NK-92 treated with Interleukin-12 subunit alpha and Interleukin-12 subunit beta, amount 100 ng/mL, for 24 hours (cell line): ENCODE measurements around the gene LRP1B.

Experiments
- DNase-seq: peaks from one replicate; lab custom pipeline; 2025; lab: John Stamatoyannopoulos, UW

LRP1B gene

DNA sequence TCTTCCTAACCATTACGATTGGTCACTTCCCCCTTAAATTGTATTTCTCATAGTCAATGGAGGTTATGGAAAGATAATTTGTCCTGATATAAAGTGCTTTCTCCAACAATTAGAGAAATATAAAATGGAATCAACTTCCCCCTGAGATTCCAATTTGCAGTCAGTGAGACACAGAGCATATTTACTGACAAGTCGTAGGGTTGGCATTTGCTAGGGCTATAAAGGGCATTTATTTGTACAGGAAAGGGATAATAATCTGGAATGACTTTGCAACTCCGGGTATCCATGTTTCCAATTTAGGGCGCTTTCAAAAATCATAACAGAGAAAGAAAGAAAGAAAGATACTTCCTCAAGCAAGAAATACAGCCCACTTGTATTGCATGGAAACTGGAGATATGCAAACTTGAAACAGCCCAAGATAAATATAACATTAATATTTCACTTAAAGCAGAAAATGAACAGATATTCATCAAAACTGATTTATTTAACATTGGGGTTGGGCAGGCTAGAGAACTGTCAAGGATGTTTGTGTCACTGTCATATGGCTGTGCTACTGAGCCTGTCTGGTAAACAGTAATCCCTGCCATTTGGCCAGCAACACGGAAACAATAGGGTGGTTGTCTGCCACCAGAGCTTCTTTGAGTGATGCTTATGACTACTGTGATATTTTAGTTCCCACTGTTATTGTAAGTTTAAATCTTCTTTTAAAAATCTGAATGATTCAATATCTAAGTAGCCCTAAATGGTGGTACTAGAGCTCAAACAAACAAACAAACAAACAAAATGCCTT lies 621.8 kb downstream of the LRP1B start:
- DNase-seq: no peak

DNA sequence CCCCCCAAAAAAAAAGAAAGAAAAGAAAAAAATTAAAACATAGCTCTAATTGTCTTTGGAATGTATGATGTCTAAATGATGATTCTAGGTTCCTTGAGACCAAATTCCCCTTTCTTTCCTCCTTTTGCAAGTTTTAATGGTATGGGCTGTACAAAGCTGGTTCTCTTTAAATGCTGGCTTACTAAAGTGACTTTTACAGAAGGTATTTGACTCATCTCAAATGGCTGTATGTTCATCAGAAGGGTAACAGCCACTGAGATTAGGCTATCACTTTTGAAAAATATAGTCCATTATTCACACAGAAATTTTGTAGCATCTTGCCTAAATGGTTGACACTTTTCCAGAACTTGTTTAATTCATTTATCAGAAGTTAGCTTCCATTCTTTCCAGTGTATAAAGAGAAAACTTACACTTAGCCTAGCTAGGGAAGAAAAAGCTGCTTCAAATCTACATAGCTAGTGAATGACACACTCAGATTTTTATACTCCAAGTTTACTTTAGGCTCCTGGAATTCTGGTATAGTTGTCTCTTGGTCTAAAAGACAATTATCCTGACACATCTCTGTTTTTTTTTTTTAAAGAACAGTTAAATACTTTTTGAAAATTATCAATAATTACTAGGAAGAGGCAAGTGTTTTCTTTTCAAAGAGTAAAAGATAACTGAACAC lies 622.6 kb downstream of the LRP1B start:
- no peak for DNase-seq

GRCh38 chr2:141506135-141506534 lies 624.7 kb downstream of the LRP1B start:
- no peak for DNase-seq

DNA sequence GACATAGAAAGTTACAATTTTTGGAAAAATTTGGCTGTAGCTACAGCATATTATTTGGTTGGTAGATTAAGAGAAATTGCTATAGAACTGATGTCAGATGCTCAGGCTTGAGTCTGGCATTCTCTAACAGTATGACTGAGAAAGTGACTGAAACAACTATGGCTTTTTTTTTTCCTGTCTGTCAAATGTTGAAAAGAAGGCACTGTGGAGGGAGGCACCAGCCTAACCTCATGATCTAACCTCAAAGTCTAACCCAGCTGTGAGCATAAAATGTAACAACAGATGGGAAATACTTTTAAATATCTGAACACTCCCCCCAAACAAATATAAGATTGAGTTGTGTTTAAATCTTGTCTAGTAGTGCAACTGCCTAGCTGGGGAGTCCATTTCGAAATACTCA lies 629.1 kb downstream of the LRP1B start:
- no peak for DNase-seq

DNA sequence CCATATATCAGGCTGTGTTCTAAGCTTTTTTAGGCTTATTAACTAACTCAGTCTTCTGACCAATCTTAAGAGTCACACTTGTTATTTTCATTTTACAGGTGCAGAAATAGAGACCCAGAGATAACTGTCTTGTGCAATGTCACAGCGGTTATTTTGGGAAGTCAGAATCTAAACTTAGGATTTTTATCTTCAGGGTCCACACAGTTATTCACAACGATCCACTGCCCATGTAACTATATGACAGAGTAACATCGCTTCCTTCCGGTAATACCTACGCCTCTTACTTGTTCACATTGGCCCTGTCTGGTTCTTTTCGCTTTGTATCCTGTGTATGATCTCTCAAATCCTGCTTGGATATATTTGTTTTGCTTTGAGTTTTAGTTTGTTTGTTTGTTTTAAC lies 631.7 kb downstream of the LRP1B start:
- no peak for DNase-seq

GRCh38 chr2:141498561-141498960 lies 632.3 kb downstream of the LRP1B start:
- no peak for DNase-seq

DNA sequence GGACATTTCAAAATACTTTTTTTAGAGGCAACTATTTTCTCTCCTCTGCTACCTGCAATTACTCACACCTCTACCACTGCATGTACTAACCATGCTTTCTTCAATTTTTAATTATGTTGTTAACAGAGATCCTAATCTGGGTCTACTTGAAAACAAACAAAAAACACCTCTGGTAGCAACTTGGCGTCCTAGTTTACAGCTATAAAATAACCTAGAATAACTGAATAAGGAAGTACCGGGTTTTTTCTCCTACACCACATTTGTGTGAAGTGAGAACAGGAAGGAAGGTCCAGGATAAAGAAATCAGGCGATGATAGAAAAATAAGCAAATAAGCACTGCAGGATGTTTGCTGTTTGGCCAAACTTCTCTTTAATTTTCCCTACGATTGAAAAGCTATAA lies 633.5 kb downstream of the LRP1B start:
- DNase-seq: no peak

- DNase-seq: no peak
Observed at GRCh38 chr2:141496810-141497209, 634.0 kb downstream of the LRP1B start.

DNA sequence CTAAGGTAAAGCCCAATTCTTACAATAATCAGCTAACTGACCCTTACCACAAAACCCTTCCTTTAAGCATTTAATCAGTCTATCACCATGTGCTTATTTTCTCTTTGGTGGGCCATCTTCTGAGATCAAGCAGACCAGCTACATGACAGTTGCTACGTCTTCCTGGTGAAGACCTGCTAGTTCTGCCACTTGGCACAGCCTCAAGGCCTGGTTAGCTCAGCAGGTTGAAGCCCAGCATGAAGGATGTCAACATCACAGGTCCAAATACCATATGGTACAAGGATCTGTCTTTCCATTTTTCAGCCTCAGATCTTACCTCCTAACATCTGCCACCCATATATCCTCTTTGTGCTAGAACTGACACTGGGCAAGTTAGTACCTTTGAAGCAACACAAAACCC lies 636.9 kb downstream of the LRP1B start:
- DNase-seq: no peak

DNA sequence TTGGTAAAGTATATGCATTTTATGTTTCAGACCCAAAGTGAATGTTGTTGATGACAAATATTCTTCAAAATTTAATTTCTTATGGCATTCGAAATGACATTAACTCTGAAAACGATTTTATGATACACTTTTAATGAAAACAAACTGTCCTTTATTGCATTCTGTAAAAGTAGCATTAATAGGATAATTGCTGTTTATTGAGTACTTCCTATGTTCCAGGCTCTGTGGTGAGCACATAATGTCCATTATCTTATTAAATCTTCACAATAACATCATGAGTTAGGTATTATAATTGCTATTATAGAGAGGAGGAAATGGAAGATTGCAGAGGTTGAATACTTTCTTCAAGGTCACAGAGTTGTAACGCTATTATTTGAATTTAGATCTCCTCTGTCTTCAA lies 638.0 kb downstream of the LRP1B start:
- DNase-seq: no peak

DNA sequence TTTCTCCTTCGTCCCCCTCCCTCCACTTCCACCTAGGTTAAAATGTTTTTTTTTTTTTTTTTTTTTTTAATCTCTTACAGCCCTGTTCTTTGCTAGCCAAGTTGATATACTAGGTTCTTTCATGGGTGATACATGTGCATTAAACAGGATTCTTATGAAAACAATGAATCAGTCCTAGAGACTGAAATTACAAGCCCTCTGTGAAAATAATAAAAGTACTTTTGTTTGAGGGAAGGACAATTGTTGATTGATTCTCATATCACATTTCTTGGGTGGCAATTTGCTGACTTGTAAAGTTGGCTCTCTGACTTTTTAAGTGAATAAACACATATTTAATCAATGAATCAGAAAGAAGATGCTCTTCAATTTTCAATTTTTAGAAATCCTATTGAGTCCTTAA lies 639.9 kb downstream of the LRP1B start:
- no peak for DNase-seq

DNA sequence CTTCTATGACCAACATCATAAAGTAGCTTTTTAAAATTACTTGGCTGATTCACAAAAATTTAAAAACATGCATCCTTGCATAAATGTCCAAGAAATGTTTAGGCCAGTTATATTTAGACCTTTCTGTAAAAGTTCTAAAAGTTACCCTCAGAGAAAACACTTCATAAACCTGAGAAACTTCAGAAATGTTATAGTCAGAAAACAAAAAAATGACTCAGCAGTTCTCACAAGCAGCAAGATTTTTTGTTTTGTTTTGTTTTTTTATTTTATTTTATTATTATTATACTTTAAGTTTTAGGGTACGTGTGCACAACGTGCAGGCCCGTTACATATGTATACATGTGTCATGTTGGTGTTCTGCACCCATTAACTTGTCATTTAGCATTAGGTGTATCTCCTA lies 648.1 kb downstream of the LRP1B start:
- no peak for DNase-seq

DNA sequence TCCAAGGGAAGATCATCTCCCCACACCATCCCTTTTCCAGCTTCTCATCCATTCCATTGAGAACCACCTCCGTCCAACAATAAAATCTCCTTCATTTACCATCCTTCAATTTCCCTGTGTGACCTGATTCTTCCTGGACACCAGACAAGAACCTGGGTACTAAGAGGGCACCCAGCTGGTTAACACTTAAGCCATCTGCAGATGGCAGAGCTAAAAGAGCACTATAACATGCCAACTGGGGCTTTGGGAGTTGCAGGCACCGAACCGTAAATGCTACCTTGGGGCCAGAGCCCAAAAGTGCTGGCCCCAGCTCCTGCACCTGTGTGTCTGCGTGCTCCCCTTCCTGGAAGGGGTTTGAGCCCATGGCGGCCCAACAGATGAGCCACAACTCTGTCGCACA lies 655.0 kb downstream of the LRP1B start:
- no peak for DNase-seq

- no peak for DNase-seq
Observed at GRCh38 chr2:141468761-141469160, 662.1 kb downstream of the LRP1B start.

DNA sequence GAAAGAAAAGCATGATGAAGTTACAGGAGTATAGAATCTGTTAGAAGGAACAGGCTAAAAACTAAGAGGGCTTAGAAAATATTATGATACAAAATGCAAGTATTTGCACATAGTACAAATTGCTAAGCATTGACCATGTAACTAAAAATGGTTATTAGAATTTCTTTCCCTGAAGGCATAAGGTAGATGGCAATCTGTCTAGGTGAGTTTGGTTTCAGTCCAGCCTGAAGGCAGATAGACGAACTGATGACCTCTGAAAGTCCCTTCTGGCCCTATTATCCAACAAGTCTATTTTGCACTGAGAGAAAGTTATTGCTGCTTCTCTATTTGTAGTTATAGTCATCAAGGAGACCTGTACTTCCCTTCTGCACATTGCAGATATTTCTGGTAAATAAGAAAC lies 663.5 kb downstream of the LRP1B start:
- DNase-seq: no peak

DNA sequence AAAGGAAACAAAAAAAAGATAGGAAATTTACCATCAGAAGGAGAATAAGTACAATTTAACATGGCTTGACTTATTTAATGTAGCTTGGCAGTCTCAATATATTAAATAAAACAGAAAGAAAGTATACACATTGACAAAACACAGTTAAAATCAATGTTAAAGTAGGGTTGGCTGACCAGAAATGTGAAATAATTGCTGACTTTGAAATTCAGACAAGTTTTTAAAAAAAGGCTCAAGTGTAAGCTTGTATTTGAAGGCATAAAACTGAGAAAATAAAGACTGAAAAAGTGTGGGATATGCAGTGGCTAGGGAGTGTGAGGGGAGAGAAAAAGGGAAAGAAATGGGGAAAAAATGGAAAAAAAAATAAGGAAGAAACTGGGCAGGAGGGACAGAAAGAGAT lies 665.8 kb downstream of the LRP1B start:
- DNase-seq: no peak

DNA sequence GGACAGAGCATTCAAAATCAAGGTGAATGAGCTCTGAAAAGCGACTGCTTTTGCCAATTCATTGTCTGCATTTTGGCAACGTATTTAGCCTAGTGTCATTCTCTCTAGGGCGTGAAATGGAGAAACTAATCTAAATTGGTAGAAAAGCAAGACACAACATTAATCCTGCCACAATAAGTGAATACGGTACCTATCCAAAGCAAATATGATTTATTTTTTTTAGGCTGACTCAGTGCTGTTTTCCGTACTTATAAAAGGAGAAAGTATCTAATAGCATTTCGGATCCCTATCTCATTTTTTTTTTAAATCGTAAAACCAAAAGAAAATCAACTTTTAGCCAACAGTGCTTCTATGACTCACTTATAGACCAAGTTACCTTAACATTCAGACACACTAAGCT lies 672.5 kb downstream of the LRP1B start:
- no peak for DNase-seq

DNA sequence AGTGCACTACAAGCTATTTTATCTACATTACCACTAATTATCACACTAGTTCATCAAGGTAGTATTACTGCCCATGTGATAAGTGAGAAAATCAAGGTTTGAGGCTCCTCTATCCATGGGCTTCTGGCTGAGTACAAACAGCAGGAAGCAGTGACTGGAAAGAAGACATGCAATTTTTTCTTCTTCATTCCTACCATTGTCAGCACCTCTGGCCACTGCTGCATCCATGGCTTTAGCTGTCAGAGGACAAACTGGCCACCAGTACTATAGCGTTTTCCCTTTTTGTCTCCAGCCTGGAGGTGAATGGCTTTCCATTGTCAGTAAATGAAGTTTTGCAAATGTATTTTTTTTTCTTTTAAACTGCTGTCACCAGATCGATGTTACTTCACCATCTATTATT lies 674.9 kb downstream of the LRP1B start:
- DNase-seq: no peak

GRCh38 chr2:141455211-141455826 lies 675.5 kb downstream of the LRP1B start:
- no peak for DNase-seq

DNA sequence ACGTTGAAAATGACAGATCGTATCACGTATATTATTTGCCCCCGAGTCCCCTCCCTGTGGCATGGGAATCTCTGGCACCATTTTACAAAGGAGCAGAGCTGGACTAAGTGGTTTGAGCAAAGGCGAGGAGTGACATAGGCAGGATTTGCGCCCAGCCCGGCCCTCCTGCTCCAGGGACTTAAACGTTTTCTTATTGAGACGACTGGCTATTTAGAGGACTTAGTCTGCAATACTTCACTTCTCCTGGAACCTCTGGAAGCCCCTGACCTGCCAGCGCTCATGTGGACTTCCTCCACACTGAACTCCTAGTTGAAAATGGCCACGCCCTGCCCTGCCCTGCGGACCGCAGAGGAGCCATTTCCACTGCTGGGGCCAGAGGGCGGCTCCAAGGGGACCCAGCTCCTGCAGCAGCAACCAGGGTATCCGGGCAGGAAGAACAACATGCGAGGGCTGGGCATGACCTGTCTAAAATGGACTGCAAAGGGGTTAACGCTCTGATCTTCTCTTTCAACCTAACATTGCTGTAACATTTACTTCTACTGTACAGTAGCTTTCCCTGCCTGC lies 690.7 kb downstream of the LRP1B start:
- no peak for DNase-seq

DNA sequence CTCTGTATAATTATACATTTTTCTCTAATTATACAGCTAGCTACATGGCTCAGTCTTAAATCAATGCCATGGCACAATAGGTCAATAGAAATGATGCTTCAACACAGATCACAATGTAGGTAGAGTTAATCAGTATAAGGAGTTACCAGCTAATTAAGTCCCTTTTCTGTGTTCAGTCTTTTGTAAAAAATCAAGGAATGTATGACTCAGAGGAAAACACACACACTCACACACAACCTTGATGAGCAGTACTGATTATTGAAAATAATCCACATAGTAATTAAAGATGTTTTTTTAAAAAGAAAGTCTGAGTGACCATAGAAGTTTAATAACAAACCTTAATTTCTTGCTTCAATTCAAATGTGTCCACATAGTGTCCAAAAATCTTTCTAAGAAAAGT lies 691.3 kb downstream of the LRP1B start:
- DNase-seq: no peak

GRCh38 chr2:141438536-141438935 lies 692.3 kb downstream of the LRP1B start:
- no peak for DNase-seq

DNA sequence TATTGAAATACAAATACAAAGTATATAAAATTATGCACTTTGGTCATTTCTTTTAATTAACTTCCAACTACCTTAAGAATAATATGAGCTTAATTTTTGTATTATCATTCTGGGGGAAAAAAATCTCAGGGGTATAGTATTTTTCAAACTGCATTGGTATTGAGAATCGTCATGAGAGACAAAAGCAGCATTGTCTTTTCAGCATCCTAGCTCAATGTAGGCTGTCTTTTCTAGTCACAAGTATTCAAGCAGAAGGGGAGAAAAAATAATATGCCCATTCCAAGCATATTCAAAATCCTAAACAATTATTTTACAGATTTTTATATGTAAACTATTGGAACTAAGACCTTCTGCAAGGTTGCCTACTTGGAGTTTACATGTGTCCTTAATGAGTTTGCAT lies 693.3 kb downstream of the LRP1B start:
- DNase-seq: no peak
